Measurements from ENCODE around the gene H1-8. TPM values are rescaled to one million over a fixed set of nuclear protein-coding genes. Genes with fewer than 3 reads are reported as not detected.

H1-8 gene
- total RNA-seq, 1 experiment from 2014 or later: not detected

GRCh38 chr3:129577925-129578786 is 35.2 kb downstream of the H1-8 start:
- in situ Hi-C loops (cut with HindIII; ENCODE audit: low pct_unique_long_range_greater_than_20kb, low sequenced_read_pairs): no loop called here
- DNase-seq (ENCODE audit: low read depth): no peak

GRCh38 chr3:129579991-129580390 is 37.0 kb downstream of the H1-8 start:
- DNase-seq (ENCODE audit: low read depth): no peak
- in situ Hi-C loops (cut with HindIII; ENCODE audit: low pct_unique_long_range_greater_than_20kb, low sequenced_read_pairs): no loop called here

GRCh38 chr3:129581623-129582022 is 38.6 kb downstream of the H1-8 start:
- in situ Hi-C loops (cut with HindIII; ENCODE audit: low pct_unique_long_range_greater_than_20kb, low sequenced_read_pairs): no loop called here
- no peak for DNase-seq (ENCODE audit: low read depth)

GRCh38 chr3:129582799-129583198 is 39.8 kb downstream of the H1-8 start:
- in situ Hi-C loops (cut with HindIII; ENCODE audit: low pct_unique_long_range_greater_than_20kb, low sequenced_read_pairs): no loop called here
- DNase-seq (ENCODE audit: low read depth): no peak

- in situ Hi-C loops (cut with HindIII; ENCODE audit: low pct_unique_long_range_greater_than_20kb, low sequenced_read_pairs): no loop called here
- no peak for DNase-seq (ENCODE audit: low read depth)
These were observed 40.3 kb downstream of the H1-8 start for GRCh38 chr3:129583289-129583688.

- in situ Hi-C loops (cut with HindIII; ENCODE audit: low pct_unique_long_range_greater_than_20kb, low sequenced_read_pairs): no loop called here
- DNase-seq (ENCODE audit: low read depth): no peak
These were observed 41.7 kb downstream of the H1-8 start for GRCh38 chr3:129584631-129585030.

GRCh38 chr3:129585949-129586657 is 43.1 kb downstream of the H1-8 start:
- in situ Hi-C loops (cut with HindIII; ENCODE audit: low pct_unique_long_range_greater_than_20kb, low sequenced_read_pairs): no loop called here
- no peak for DNase-seq (ENCODE audit: low read depth)

- in situ Hi-C loops (cut with HindIII; ENCODE audit: low pct_unique_long_range_greater_than_20kb, low sequenced_read_pairs): no loop called here
- DNase-seq (ENCODE audit: low read depth): no peak
These were observed 43.9 kb downstream of the H1-8 start for GRCh38 chr3:129586746-129587430.

- no peak for DNase-seq (ENCODE audit: low read depth)
- in situ Hi-C loops (cut with HindIII; ENCODE audit: low pct_unique_long_range_greater_than_20kb, low sequenced_read_pairs): no loop called here
These were observed 44.7 kb downstream of the H1-8 start for GRCh38 chr3:129587566-129588210.

- DNase-seq (ENCODE audit: low read depth): no peak
- in situ Hi-C loops (cut with HindIII; ENCODE audit: low pct_unique_long_range_greater_than_20kb, low sequenced_read_pairs): no loop called here
These were observed 47.2 kb downstream of the H1-8 start for GRCh38 chr3:129590215-129590614.

GRCh38 chr3:129591932-129592331 is 49.0 kb downstream of the H1-8 start:
- in situ Hi-C loops (cut with HindIII; ENCODE audit: low pct_unique_long_range_greater_than_20kb, low sequenced_read_pairs): no loop called here
- DNase-seq (ENCODE audit: low read depth): no peak

- in situ Hi-C loops (cut with HindIII; ENCODE audit: low pct_unique_long_range_greater_than_20kb, low sequenced_read_pairs): no loop called here
- no peak for DNase-seq (ENCODE audit: low read depth)
These were observed 49.6 kb downstream of the H1-8 start for GRCh38 chr3:129592381-129593131.

- in situ Hi-C loops (cut with HindIII; ENCODE audit: low pct_unique_long_range_greater_than_20kb, low sequenced_read_pairs): no loop called here
These were observed 50.2 kb downstream of the H1-8 start for GRCh38 chr3:129593230-129593594.

GRCh38 chr3:129593595-129594339 is 50.8 kb downstream of the H1-8 start:
- in situ Hi-C loops (cut with HindIII; ENCODE audit: low pct_unique_long_range_greater_than_20kb, low sequenced_read_pairs): no loop called here
- no peak for DNase-seq (ENCODE audit: low read depth)

More at GRCh38 chr3:129593230-129593594, 50.2 kb downstream of the H1-8 start:
- no peak for DNase-seq (ENCODE audit: low read depth)

- in situ Hi-C loops (cut with HindIII; ENCODE audit: low pct_unique_long_range_greater_than_20kb, low sequenced_read_pairs): no loop called here
These were observed 51.4 kb downstream of the H1-8 start for GRCh38 chr3:129594409-129594808.

GRCh38 chr3:129594907-129595390 is 52.0 kb downstream of the H1-8 start:
- no peak for DNase-seq (ENCODE audit: low read depth)
- in situ Hi-C loops (cut with HindIII; ENCODE audit: low pct_unique_long_range_greater_than_20kb, low sequenced_read_pairs): no loop called here

More at GRCh38 chr3:129594409-129594808, 51.4 kb downstream of the H1-8 start:
- DNase-seq (ENCODE audit: low read depth): no peak

- in situ Hi-C loops (cut with HindIII; ENCODE audit: low pct_unique_long_range_greater_than_20kb, low sequenced_read_pairs): no loop called here
- DNase-seq (ENCODE audit: low read depth): no peak
These were observed 52.7 kb downstream of the H1-8 start for GRCh38 chr3:129595544-129596193.
